GM21360 (cell line): ENCODE results near the gene SGTB.

Source experiments
- ATAC-seq: cut with Tn5 transposase; IDR thresholded peaks from one replicate; pipeline ENCODE4 v1.9.1; 2021; ENCODE audit warnings: mild to moderate bottlenecking, moderate library complexity; ENCODE audit not compliant: unreplicated experiment

The SGTB gene, protein sequence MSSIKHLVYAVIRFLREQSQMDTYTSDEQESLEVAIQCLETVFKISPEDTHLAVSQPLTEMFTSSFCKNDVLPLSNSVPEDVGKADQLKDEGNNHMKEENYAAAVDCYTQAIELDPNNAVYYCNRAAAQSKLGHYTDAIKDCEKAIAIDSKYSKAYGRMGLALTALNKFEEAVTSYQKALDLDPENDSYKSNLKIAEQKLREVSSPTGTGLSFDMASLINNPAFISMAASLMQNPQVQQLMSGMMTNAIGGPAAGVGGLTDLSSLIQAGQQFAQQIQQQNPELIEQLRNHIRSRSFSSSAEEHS

GRCh38 chr5:65721720-65722574, at the start of gene SGTB, which contains the start of gene NLN:
Gene SGTB, minus strand, starts transcription at chr5:65722109. Its CDS starts 1,302 bp downstream, at chr5:65720807.
Gene NLN, plus strand, starts transcription at chr5:65722205. Its CDS starts 169 bp downstream, at chr5:65722374.
- ATAC-seq, result peak; percentile 81

DNA sequence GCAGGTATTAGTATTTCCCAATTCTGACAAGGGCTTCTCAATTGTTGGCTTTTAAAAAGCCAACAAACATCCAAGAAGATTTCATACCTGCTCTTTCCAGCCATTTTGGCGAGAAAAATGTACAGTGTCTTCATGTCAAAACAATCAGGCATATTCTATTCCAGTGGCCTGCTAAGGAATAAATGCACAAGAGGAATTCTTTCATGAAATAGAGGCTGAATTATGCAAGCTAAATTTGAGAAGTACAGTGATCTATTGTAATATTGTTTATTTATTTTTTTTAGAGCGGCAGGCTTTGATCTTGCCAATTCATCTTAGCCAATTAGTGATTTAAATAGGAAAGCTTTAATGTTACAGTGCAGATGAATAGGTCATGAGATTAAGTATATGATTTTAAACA, 49.4 kb upstream of the SGTB start:
- ATAC-seq, result no peak

DNA sequence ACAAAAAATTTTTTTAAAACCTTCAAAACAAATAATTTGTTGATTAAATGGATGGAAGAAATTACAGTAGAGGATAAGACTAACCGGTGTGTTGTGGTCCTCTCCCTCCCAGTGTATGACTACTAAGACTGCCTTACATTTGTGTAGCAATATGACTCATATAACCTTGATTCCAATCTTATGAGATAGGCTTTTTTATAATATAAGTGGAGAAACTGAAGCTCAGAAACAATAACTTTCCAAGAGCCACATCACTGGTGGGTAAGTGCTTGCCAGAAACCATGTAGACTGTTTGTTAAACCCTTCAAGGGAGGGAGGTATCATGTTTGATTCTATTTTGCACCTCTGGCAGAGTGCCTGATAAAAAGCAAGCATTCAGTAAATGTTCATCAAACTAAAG, 47.6 kb upstream of the SGTB start:
- ATAC-seq, result no peak

GRCh38 chr5:65768723-65769346, 46.9 kb upstream of the SGTB start:
- ATAC-seq, result no peak

- no peak for ATAC-seq
Observed at GRCh38 chr5:65767565-65767964, 45.7 kb upstream of the SGTB start.

DNA sequence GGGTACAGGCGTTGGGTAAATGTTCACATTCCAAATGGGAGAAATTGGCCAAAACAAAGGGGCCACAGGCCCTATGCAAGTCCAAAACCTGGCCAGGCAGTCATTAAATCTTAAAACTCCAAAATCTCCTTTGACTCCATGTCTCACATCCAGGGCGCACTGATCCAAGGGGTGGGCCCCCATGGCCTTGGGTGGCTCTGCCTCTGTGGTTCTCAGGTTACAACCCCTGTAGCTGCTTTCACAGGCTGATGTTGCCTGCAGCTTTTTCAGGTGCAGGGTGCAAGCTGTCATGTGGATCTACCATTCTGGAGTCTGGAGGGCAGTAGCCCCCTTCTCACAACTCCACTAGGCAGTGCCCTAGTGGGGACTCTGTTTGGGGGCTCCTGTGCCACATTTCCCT, 44.9 kb upstream of the SGTB start:
- no peak for ATAC-seq

DNA sequence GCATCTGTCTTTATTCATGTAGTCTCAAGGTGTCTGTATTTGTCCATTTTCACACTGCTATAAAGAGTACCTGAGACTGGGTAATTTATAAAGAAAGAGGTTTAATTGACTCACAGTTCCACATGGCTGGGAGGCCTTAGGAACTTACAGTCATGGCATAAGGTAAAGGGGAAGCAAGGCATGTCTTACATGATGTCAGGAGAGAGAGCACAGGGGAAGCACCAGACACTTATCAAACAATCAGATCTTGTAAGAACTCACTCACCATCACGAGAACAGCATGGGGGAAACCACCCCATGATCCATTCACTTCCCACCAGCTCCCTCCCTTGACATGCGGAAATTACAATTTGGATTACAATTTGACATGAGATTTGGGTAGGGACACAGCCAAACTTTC, 44.3 kb upstream of the SGTB start:
- ATAC-seq, result no peak

DNA sequence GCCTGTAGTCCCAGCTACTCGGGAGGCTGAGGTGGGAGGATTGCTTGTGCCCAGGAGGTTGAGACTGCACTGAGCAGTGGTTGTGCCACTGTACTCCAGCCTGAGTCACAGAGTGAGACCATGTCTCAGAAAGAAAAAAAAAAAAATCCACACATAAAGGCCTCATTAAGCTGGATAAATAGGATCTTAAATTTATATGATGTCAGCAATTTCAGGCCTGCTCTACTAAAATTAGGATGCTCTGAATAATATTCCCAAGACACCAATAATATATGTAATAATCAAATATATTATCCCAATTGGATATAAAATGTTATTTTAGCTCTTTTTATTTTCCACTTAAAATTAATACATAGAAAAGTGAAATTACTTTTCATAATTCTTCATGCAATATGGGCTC, 43.7 kb upstream of the SGTB start:
- ATAC-seq, result no peak

DNA sequence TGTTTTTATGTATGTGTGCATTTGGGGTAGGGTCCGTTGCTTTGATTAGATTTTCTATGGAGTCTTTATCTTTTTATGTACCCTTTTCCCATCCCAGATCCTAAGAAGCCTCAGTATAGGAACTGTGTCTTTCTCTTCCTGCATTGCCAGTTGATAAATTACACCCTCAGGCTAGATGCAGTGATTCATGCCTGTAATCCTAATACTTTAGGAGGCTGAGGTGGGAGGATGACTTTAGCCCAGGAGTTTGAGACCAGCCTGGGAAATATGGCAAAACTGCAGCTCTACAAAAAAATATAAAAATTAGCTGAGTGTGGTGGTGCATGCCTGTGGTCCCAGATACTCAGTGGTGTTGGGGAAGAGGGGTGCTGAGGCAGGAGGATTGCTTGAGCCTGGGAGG, 40.3 kb upstream of the SGTB start:
- ATAC-seq, result no peak

GRCh38 chr5:65760504-65761275, 38.8 kb upstream of the SGTB start:
- peak; percentile 49 for ATAC-seq

DNA sequence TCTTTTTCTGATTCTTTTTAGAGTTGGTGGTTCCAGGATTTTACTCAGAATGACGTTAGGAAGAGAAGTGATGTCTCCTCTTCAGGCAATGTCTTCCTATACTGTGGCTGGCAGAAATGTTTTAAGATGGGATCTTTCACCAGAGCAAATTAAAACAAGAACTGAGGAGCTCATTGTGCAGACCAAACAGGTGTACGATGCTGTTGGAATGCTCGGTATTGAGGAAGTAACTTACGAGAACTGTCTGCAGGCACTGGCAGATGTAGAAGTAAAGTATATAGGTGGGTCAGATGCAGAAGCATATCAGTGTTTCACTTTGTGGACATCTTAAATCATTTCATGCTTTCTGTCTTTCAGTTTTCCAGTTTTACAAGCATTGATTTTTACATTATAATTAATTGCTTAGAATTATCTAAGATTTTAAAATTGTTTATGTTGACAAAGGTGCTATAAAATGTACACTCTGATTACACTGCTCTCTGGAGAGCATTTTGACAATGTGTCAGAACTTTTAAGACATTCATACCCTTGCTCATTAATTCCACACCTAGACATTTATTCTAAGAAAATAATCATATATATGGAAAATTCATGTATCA, 36.7 kb upstream of the SGTB start:
- ATAC-seq, result no peak

DNA sequence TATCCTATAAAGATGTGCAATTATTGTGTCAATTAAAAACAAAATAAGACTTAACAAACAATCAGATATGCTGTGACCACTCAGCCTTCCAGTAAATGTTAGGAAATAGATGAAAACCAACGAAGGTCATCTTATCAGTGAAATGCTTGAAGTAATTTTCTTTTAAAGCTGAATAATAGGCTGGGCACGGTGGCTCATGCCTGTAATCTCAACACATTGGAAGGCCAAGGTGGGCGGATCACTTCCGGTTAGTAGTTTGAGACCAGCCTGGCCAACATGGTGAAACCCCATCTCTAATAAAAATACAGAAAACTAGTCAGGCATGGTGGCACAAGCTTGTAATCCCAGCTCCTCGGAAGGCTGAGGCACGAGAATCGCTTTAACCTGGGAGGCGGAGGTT, 31.3 kb upstream of the SGTB start:
- no peak for ATAC-seq

DNA sequence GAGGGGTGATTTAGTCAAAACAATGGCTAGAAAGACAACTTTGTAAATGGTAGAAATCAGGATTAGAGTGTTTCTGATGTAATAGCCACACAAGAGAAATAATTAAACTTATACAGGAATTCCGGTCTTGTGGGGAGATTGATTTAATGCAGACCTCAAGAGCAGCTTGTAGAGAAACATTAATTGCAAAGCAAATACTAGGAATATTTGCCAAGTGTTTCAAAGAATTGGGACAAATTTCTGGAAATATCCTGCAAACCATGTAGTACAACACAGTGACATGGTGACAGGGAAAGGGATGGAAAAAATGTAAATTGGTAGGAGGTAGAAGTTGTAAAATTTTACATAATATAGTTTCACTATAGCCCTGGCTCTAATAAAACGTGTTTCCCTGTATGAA, 29.0 kb upstream of the SGTB start:
- no peak for ATAC-seq

DNA sequence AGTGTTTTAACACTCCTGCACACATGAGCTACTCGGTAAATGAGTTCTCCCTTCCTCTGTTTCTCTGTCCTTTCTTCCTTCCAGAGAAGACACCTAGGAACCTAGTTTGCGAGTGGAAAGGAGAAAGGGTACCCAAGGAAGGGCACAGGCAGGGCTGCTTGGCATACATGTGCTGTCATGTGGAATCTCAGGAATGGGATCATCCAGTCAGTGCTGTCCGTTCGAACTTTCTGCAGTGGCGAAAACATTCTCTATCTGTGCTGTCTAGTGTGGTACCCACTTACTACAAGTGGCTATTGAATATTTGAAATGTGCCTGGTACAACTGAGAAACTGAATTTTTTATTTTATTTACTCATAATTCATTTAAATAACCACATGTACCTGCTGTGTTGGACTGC, 28.0 kb upstream of the SGTB start:
- no peak for ATAC-seq

GRCh38 chr5:65749221-65749844, 27.4 kb upstream of the SGTB start:
- ATAC-seq, result no peak

DNA sequence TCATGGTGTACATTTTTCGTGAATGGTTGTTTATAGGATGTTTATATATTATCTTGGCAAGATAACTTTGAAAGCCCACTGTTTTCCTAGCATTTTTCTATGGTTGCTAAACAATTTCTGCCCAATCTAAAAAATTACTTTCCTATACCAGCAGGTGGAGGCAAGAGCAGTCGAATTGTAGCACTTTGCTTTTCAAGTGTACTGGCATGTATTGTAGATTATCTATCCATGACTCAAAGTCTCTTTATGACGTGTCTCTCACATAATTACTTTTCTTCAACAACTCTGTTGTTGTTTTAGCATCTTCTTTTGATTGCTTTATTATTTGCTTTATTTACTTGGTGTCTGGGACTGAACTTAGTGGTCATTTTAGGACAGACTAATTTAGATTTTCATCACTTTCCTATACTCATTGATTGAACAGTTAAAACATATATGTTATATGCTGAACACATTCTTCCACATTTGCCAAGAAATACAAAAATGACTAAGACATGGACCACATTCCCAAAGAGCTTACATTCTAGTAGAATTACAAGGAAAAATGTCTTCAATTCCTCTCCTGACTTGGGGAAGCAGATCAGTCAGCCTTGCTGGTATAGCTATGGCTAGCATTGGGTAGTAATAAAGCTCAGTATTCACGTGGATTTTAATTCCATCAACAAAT, 20.8 kb upstream of the SGTB start:
- ATAC-seq, result peak; percentile 82

GRCh38 chr5:65739162-65739561, 17.3 kb upstream of the SGTB start:
- ATAC-seq, result no peak

DNA sequence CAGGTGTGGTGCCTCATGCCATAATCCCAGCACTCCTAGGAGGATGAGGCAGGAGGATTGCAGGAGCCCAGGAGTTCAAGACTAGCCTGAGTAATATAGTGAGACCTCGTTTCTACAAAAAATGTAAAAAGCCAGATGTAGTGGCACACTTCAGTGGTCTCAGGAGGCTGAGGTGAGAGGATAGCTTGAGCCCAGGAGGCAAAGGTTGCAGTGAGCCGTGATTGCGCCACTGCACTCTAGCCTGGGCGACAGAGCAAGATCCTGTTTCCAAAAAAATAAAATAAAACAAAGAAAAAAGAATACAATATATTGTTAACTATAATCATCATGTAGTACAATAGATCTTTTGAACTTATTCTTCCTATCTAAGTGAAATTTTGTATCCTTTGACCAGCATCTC, 16.4 kb upstream of the SGTB start:
- no peak for ATAC-seq

- ATAC-seq, result no peak
Observed at GRCh38 chr5:65737842-65738241, 15.9 kb upstream of the SGTB start.

GRCh38 chr5:65736011-65736410, 14.1 kb upstream of the SGTB start:
- no peak for ATAC-seq
